Keratinocyte (primary cell): ENCODE results near the gene GNB1L. TPM values are rescaled to one million over a fixed set of nuclear protein-coding genes. Genes with fewer than 3 reads are reported as not detected.

Experiments used
- DNase-seq: peaks from one replicate; pipeline ENCODE4 v3.0.0-alpha.2; 2011; ENCODE audit warnings: low read depth, missing footprints, low spot score
- FAIRE-seq: peaks from 2 replicates; lab custom pipeline; 2011; peaks lifted over from hg19 to GRCh38; lab: Jason Lieb, UNC
- H2AFZ ChIP-seq: 2 replicates; pipeline ENCODE4 v1.6.0; 2012; ENCODE audit warnings: low read length, control low read depth, inconsistent platforms; ENCODE audit not compliant: control insufficient read depth
- H3K27ac ChIP-seq: 2 replicates; pipeline ENCODE4 v1.5.1; 2011; ENCODE audit warnings: low read length; ENCODE audit not compliant: control insufficient read depth, insufficient read depth
- H3K27me3 ChIP-seq: 3 replicates; pipeline ENCODE4 v1.6.0; 2011; ENCODE audit warnings: low read length; ENCODE audit not compliant: control insufficient read depth, insufficient read depth; ENCODE audit errors: extremely low read depth
- H3K36me3 ChIP-seq, 2 experiments: 2 replicates in 1 of 2; 3 replicates in 1 of 2; pipeline ENCODE4 v1.5.1; 2011; ENCODE audit warnings: low read length in 2 of 2, mild to moderate bottlenecking in 1 of 2; ENCODE audit not compliant: control insufficient read depth in 2 of 2, insufficient read depth in 2 of 2; ENCODE audit errors: extremely low read depth in 1 of 2
- H3K4me1 ChIP-seq: 3 replicates; pipeline ENCODE4 v1.5.1; 2011; ENCODE audit warnings: low read length; ENCODE audit not compliant: control insufficient read depth, insufficient read depth; ENCODE audit errors: extremely low read depth
- H3K4me2 ChIP-seq: 3 replicates; pipeline ENCODE4 v1.6.0; 2011; ENCODE audit warnings: low read depth, low read length; ENCODE audit not compliant: control insufficient read depth, insufficient read depth; ENCODE audit errors: extremely low read depth
- H3K4me3 ChIP-seq, 3 experiments: fragments of 200-600 bp in 1 of 3; sonication (generic) in 1 of 3; 2 replicates in 2 of 3; 3 replicates in 1 of 3; pipeline ENCODE4 v1.5.1; 2011 to 2016; ENCODE audit warnings: low read length in 3 of 3, mild to moderate bottlenecking in 3 of 3, control low read depth in 2 of 3, inconsistent platforms in 1 of 3, low read depth in 1 of 3, mixed read lengths in 1 of 3, mixed run types in 1 of 3, moderate library complexity in 1 of 3; ENCODE audit not compliant: control insufficient read depth in 2 of 3, insufficient read depth in 2 of 3; ENCODE audit errors: extremely low read depth in 1 of 3
- H3K79me2 ChIP-seq: 2 replicates; pipeline ENCODE4 v1.6.0; 2012; ENCODE audit warnings: low read length; ENCODE audit not compliant: control insufficient read depth, insufficient read depth
- H3K9ac ChIP-seq: 3 replicates; pipeline ENCODE4 v1.6.0; 2011; ENCODE audit warnings: low read length; ENCODE audit not compliant: control insufficient read depth, insufficient read depth; ENCODE audit errors: extremely low read depth
- H3K9me1 ChIP-seq: 3 replicates; pipeline ENCODE4 v1.6.0; 2011; ENCODE audit warnings: low read length; ENCODE audit not compliant: control insufficient read depth, insufficient read depth; ENCODE audit errors: extremely low read depth
- H3K9me3 ChIP-seq: 2 replicates; pipeline ENCODE4 v1.5.1; 2012; ENCODE audit warnings: low read depth, low read length; ENCODE audit not compliant: control insufficient read depth
- H4K20me1 ChIP-seq: 3 replicates; pipeline ENCODE4 v1.6.0; 2011; ENCODE audit warnings: low read length; ENCODE audit not compliant: control insufficient read depth, insufficient read depth; ENCODE audit errors: extremely low read depth
- EZH2 ChIP-seq: IDR thresholded peaks from one replicate; pipeline ENCODE4 v1.6.1; 2012; ENCODE audit warnings: inconsistent platforms, mild to moderate bottlenecking, low read length, moderate library complexity
- dilution Hi-C: fragments of 300-500 bp; cut with MboI; formaldehyde crosslinking; loops from one replicate; pipeline ENCODE4 v1.7.0; 2020; ENCODE audit warnings: low sequenced_read_pairs; ENCODE audit not compliant: extremely low pct_ligation_motif_present
- polyA minus RNA-seq, 3 experiments: library from RNA; depleted of rRNA, polyadenylated mRNA; stranded (reverse); fragments of >200 nt; gene quantifications; 1 replicate in 1 of 3; 2 replicates in 1 of 3; 3 replicates in 1 of 3; pipeline ENCODE4 v1.2.3, GENCODE V29; 2011
- polyA plus RNA-seq, 5 experiments: library from polyadenylated mRNA; depleted of rRNA in 3 of 5; stranded (reverse) in 3 of 5; stranded (forward) in 1 of 5; unstranded in 1 of 5; fragments of >200 nt; gene quantifications; 1 replicate in 1 of 5; 2 replicates in 3 of 5; 3 replicates in 1 of 5; pipeline versions ENCODE4 v1.2.1 to v1.2.3, GENCODE V29; 2011 to 2012; ENCODE audit warnings: missing spikeins in 2 of 5, low read depth in 1 of 5, low replicate concordance in 1 of 5
- TF ChIP-seq, protein P1 (sequence below), 3 experiments: IDR thresholded peaks in 1 of 3; conservative IDR thresholded peaks in 1 of 3; optimal IDR thresholded peaks in 1 of 3; 2 replicates in 2 of 3; 3 replicates in 1 of 3; pipeline versions ENCODE3 to v1.5.1; 2011; ENCODE audit warnings: low read length in 3 of 3, mild to moderate bottlenecking in 3 of 3, moderate library complexity in 2 of 3, control low read depth in 1 of 3, inconsistent platforms in 1 of 3; ENCODE audit not compliant: insufficient read depth in 2 of 3; ENCODE audit errors: extremely low read depth in 1 of 3

GNB1L gene, protein sequence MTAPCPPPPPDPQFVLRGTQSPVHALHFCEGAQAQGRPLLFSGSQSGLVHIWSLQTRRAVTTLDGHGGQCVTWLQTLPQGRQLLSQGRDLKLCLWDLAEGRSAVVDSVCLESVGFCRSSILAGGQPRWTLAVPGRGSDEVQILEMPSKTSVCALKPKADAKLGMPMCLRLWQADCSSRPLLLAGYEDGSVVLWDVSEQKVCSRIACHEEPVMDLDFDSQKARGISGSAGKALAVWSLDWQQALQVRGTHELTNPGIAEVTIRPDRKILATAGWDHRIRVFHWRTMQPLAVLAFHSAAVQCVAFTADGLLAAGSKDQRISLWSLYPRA
- polyA plus RNA-seq (2.0 to 4.1 TPM (median 2.4 TPM) in 3 replicates), polyA minus RNA-seq (0.49 to 2.0 TPM (median 1.2 TPM) in 3 replicates)
- 5.8 TPM for polyA plus RNA-seq (2011; ENCODE audit: low read depth)
- polyA plus RNA-seq (2011; cell fraction: cytosol; rRNA removed): 1.2 and 2.9 TPM in 2 replicates
- polyA plus RNA-seq (2011; cell fraction: nucleus; rRNA removed): 1.8 and 2.1 TPM in 2 replicates
- polyA plus RNA-seq (2012; ENCODE audit: low replicate concordance): 7.2 and 8.4 TPM in 2 replicates
- 11.3 TPM for polyA minus RNA-seq (2011; cell fraction: cytosol; rRNA and poly(A)+ RNA removed)
- polyA minus RNA-seq (2011; cell fraction: nucleus; rRNA and poly(A)+ RNA removed): 2.2 and 3.4 TPM in 2 replicates

DNA sequence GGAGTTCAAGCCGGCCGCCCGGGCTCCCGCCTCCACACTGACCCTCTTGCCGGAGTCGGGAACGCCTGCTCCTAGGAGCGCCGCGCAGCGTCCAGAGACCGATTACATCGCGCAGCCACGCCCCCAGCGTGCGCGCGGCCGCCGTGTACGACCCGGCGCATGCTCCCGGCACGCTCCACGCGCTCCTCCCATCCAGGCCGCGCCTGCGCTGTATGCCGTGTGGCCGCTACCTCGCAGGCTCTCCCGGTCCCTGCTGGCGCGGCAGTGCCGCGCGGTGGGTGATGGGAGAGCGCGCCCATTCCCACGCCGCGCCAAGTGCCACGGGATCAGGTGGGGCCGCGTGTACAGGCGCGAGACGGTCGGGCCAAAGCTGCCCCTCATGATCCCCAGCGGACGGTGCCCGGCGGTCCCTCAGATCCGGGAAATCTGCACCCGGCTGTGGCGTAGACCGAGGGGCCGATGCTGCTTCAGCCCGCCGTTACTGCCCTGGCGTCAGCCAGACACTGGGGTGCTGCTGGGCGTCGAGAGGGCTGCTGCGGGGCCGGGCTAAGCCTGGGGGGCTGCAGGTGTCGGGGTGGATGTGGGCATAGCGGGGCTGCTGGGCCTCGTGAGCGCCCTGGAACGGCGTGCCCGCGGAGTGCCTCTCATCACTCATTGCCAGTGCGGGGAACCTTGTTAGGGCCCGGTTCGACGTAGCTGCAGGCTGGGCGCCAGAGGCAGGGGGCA, at the start of gene GNB1L, which contains the start of gene RTL10:
TSS of gene GNB1L (minus strand) at position 97 of the 726 bp plus-strand sequence. CDS start 33,519 bp downstream, outside the sequence.
TSS of gene RTL10 (minus strand) at position 97 of the 726 bp plus-strand sequence. CDS start 2,613 bp downstream, outside the sequence.
- H4K20me1 ChIP-seq: peaks cover 9% of the 10 kb centered on the region
- H3K36me3 ChIP-seq: peaks cover 12 to 21% of the 10 kb centered on the region in 2 experiments
- H3K9ac ChIP-seq: peak within 1 kb of the TSS; percentile 87
- H3K79me2 ChIP-seq: peaks cover 54% of the 10 kb centered on the region
- peak within 1 kb of the TSS; percentile 84 for H2AFZ ChIP-seq
- no peaks in the 10 kb centered on the region for H3K9me1 ChIP-seq
- H3K4me1 ChIP-seq: peaks cover 43% of the 10 kb centered on the region
- dilution Hi-C loops: no loop called here
- no peak for FAIRE-seq
- no peaks in the 10 kb centered on the region for H3K27me3 ChIP-seq
- H3K4me3 ChIP-seq: peak within 1 kb of the TSS; percentile 89 to 93 (median 93)
- peak within 1 kb of the TSS; percentile 66 for H3K27ac ChIP-seq
- H3K4me2 ChIP-seq: peak within 1 kb of the TSS; percentile 96
- H3K9me3 ChIP-seq: no peaks in the 10 kb centered on the region
- TF ChIP-seq EZH2: no peak
- TF ChIP-seq, protein P1, sequence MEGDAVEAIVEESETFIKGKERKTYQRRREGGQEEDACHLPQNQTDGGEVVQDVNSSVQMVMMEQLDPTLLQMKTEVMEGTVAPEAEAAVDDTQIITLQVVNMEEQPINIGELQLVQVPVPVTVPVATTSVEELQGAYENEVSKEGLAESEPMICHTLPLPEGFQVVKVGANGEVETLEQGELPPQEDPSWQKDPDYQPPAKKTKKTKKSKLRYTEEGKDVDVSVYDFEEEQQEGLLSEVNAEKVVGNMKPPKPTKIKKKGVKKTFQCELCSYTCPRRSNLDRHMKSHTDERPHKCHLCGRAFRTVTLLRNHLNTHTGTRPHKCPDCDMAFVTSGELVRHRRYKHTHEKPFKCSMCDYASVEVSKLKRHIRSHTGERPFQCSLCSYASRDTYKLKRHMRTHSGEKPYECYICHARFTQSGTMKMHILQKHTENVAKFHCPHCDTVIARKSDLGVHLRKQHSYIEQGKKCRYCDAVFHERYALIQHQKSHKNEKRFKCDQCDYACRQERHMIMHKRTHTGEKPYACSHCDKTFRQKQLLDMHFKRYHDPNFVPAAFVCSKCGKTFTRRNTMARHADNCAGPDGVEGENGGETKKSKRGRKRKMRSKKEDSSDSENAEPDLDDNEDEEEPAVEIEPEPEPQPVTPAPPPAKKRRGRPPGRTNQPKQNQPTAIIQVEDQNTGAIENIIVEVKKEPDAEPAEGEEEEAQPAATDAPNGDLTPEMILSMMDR (optimal IDR thresholded peaks at IDR 0.05 in 1 of 3, IDR thresholded peaks at IDR 0.05 in 1 of 3, conservative IDR thresholded peaks at IDR 0.05 in 1 of 3; ENCODE audit: extremely low read depth in 1 of 3, insufficient read depth in 2 of 3, low read length in 3 of 3): peak in 1 of 3 experiments; percentile 50
- DNase-seq: peak; percentile 76

DNA sequence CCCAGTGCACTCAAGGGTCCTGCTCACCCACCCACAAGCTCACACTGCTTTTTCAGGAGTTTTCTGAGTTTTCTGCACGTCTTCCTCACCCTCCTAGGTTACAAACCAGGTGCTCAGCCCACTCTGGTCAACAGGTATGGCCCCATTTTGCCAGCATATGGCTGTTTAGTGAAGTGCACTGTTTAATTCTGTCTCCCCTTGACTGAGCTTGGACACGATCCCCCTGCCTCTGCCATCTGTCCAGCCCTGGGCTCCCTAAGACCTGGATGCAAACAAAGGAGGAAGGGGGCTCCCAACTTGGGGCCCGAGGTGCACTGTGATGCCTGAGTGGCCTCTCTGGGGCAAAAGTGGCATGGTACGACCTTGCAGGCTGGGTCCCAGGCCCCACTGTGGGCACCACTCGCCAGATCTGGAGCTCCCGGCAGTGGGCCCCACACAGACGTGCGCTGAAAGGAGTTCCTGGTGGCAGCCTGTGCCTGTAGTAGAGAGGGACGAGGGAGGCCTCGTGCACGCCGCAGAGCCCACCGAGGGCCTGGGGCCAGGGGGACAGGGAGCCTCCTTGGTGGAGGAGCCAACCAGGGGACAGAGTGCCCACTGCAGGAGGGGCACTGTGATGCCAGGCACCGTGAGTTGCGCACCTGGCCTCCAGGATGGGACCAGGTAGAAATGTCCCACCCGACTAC, 49.6 kb upstream of the GNB1L start:
- no peak for FAIRE-seq
- H4K20me1 ChIP-seq: no peaks in the 10 kb centered on the region
- no peaks in the 10 kb centered on the region for H3K9me1 ChIP-seq

More for the DNA sequence above, 49.6 kb upstream of the GNB1L start:
- H3K4me2 ChIP-seq: no peak overlapping the region
- H3K27ac ChIP-seq: no peak overlapping the region
- no peaks in the 10 kb centered on the region for H3K9me3 ChIP-seq
- DNase-seq: no peak
- H2AFZ ChIP-seq: no peak overlapping the region
- dilution Hi-C loops: no loop called here
- no peak overlapping the region for H3K4me3 ChIP-seq
- H3K4me1 ChIP-seq: no peaks in the 10 kb centered on the region
- TF ChIP-seq, protein P1 (optimal IDR thresholded peaks at IDR 0.05 in 1 of 3, IDR thresholded peaks at IDR 0.05 in 1 of 3, conservative IDR thresholded peaks at IDR 0.05 in 1 of 3; ENCODE audit: extremely low read depth in 1 of 3, insufficient read depth in 2 of 3, low read length in 3 of 3): no peak
- no peak for TF ChIP-seq EZH2
- no peaks in the 10 kb centered on the region for H3K36me3 ChIP-seq
- H3K79me2 ChIP-seq: no peaks in the 10 kb centered on the region
- H3K27me3 ChIP-seq: no peaks in the 10 kb centered on the region
- no peak overlapping the region for H3K9ac ChIP-seq
